Activated naive CD4-positive, alpha-beta T cell treated with anti-CD3 and anti-CD28 coated beads, Interleukin-2, amount 50 U/mL, for 72 hours (primary cell): ENCODE data around the gene PANK4. TPM values are rescaled to one million over a fixed set of nuclear protein-coding genes. Genes with fewer than 3 reads are reported as not detected.
A peak's percentile ranks its signal among the peaks of the same experiment; 100 is the strongest.
"Not testable (repeated sequence)": the region's sequence is repeated elsewhere in the genome, so short reads cannot be mapped to it uniquely, and the experiment has no call there.

Source experiments
- ATAC-seq, 2 donors: fragments of 150-1000 bp; cut with Tn5 transposase; 2 replicates each; pipeline ENCODE4 v1.10.0; 2021; ENCODE audit warnings: mild to moderate bottlenecking in 2 of 2, moderate library complexity in 2 of 2
- DNase-seq, 2 donors: peaks; one replicate each; pipeline ENCODE4 v3.0.0; 2021 to 2022; ENCODE audit warnings: low spot score in 2 of 2
- H3K27ac Mint-ChIP-seq, 2 donors: one replicate each; pipeline ENCODE4 v1.8.0; 2022; ENCODE audit warnings: mild to moderate bottlenecking in 2 of 2, mixed read lengths in 2 of 2
- H3K36me3 Mint-ChIP-seq, 2 donors: one replicate each; pipeline ENCODE4 v1.8.0; 2022; ENCODE audit warnings: mixed read lengths in 2 of 2
- H3K9me3 Mint-ChIP-seq, 2 donors: one replicate each; pipeline ENCODE4 v1.8.0; 2022; ENCODE audit warnings: mixed read lengths in 2 of 2
- total RNA-seq, 2 donors: library from RNA; stranded (reverse); gene quantifications; one replicate each; pipeline ENCODE4 v1.2.3, GENCODE V29; 2022

Gene PANK4
- 10 to 100 TPM; 45.7 to 79.7 TPM for total RNA-seq

DNA sequence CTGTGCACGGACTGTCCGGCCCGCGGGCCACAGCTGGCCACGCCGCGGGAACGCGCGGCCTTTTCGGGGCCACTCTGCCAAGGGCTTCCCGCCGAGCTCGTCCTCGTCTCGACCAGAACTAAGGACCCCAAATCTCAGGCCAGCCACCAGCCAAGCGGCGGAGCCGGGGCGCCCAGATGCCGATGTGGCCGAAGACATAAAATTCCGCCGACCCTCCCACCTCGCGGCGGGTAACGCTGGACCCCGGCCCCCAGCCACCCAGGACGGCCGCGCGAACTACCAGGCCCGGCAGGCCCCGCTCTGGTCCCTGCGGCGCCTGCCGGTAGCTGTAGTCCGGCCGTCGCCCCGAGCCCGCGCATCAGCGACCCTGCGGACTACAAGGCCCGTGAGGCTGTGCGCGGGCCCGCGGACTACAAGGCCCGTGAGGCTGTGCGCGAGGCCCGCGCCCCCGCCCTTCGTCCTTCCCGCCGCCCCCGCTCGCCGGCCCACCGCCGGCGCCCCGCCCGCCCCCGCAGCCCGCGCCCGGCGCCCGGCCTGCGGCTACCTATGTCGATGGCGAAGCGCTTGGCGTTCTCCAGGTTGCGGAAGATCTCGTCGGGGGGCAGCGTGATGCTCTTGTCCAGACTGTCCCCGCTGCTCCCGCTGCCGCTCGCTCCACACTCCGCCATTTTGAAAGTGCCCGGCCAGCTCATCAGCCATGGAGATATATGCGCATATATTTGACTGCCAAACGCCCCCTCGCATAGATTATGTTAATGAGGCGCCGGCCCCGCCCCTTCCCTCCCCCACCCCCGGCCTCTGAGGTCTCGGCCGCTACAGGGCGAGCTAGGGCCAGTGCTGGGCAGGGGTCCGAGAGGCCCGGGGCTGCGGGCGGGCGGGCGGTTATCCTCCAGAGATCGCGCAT lies at the start of gene PANK4:
TSS of gene PANK4 (minus strand) at position 677 of the 904 bp plus-strand sequence. CDS start at position 668, 9 bp downstream.
- Mint-ChIP-seq H3K27ac (peak within 1 kb of the TSS; percentile 78 to 95), H3K9me3 (no peaks in the 10 kb centered on the region), H3K36me3 (peaks cover 6 to 7% of the 10 kb centered on the region in 2 donors)
- peak; percentile 87 to 88 for DNase-seq
- ATAC-seq: peak; percentile 84 to 90

DNA sequence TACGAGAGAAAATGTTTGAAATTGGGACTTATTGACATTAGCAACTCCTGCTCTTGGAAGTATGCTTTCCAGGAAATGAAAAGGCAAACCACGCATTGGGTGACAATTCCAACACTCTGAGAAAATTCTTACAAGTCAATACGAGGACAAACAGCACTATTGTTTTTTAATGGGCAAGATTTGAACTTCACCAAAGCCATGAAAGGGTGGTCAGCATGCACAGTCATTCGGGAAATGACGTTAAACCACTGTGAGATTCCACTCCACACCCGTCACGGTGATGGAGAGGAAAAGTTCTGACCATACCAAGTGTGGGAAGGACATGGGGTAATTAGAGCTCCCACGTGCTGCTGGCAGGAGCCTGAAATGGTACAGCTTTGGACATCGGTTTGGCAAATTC lies 48.0 kb upstream of the PANK4 start:
- DNase-seq (no peak), ATAC-seq (no peak)
- Mint-ChIP-seq H3K9me3 (peaks cover 16 to 25% of the 10 kb centered on the region in 2 donors), H3K36me3 (peaks cover 20 to 33% of the 10 kb centered on the region in 2 donors), H3K27ac (no peak overlapping the region)

DNA sequence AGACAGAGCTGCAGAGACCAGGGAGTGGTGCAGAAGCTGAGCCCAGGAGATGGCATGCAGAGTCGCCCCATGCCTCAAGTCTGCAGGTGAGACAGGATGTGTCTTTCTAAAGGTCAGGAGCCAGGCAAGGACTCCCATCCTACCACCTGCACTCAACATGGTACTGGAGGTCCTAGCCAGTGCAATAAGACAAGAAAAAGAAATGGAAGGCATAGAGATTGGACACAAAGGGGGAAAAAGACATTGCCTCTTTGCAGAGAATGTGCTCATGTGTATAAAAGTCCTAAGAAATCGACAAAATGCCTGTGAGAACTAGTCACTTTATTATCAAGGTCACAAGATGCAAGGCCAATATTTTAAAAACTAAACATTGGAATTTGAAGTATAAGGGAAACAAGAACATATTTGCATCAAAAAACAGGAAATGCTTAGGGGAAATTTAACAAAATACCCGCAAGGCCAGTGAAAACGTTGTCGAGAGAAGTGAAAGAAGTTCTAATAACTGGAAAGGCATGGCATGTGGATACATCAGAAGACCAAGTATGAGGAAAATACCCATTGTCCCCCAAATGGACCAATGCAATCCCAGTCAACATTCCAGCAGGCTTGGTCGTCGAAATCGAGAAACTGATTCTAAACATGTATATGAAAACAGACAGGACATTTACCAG lies 47.0 kb upstream of the PANK4 start:
- Mint-ChIP-seq H3K36me3 (peaks cover 20 to 26% of the 10 kb centered on the region in 2 donors), H3K27ac (no peak overlapping the region), H3K9me3 (peaks cover 12 to 20% of the 10 kb centered on the region in 2 donors)
- no peak for DNase-seq
- no peak for ATAC-seq

DNA sequence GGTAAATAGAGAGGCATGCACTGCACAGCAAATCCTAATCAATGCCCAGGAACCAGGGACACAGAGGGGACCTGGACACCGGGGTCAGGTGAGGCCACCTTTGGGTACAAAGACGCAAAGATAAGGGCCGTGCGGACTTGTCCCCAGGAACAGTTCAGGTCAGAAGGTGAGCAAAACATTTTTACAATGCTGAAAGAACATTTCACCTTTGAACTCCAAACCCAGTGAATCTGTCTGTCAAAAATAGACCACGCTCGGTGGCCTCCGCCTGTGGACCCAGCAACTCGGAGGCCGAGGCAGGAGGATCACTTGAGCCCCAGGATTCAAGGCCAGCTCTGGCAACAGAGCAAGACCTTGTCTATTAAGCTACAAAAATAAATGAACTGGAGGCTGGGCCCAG lies 45.0 kb upstream of the PANK4 start:
- Mint-ChIP-seq H3K27ac (no peak overlapping the region), H3K36me3 (peaks cover 20 to 26% of the 10 kb centered on the region in 2 donors), H3K9me3 (peaks cover 12 to 20% of the 10 kb centered on the region in 2 donors)
- DNase-seq (no peak), ATAC-seq (no peak)

DNA sequence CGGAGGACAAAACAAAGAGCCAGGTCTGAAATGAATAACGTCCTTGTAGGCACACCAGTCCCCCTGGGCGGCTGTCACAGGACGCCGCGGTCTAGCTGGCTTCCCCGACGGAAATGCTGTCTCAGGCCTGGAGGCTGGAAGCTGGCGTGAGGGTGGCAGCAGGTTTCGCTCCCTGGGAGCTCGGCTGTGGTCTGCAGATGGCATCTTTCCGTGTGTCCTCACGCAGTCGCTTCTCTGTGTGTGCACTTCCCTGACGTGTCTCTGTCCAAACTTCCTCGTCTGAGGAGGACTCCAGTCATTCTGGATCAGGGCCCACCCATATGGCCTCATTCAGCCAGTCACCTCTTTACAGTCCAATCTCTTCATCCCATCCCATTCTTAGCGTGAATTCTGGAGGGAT lies 43.9 kb upstream of the PANK4 start:
- no peak for DNase-seq
- peak in 1 of 2 donors; percentile 36 for ATAC-seq
- peaks cover 12 to 20% of the 10 kb centered on the region in 2 donors for H3K9me3 Mint-ChIP-seq
- H3K36me3 Mint-ChIP-seq: peaks cover 20 to 26% of the 10 kb centered on the region in 2 donors
- H3K27ac Mint-ChIP-seq: peak overlapping the region in 1 of 2 donors; percentile 28

DNA sequence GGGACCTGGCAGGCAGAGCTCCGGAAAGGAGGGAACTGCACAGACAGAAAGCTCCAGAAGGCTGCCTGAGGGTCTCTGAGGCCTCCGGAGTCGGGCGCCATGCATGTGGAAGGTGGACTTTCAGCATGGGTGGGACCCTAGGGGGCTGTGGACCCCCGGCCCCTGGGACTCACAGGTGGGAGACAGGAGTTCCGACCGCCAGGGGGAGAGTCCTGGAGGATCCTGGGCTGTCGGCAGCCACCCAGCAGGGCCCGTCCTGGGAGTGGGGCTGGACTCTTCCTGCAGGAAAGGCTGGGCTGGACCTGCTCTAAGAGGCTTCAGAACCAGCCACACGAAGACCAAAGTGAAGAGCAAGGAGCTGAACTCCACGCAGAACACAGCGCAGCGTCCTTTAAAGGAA lies 43.3 kb upstream of the PANK4 start:
- peaks cover 20 to 25% of the 10 kb centered on the region in 2 donors for H3K36me3 Mint-ChIP-seq
- peak overlapping the region in 1 of 2 donors; percentile 28 for H3K27ac Mint-ChIP-seq
- not testable (repeated sequence) for ATAC-seq, DNase-seq
- H3K9me3 Mint-ChIP-seq: peaks cover 12 to 20% of the 10 kb centered on the region in 2 donors

DNA sequence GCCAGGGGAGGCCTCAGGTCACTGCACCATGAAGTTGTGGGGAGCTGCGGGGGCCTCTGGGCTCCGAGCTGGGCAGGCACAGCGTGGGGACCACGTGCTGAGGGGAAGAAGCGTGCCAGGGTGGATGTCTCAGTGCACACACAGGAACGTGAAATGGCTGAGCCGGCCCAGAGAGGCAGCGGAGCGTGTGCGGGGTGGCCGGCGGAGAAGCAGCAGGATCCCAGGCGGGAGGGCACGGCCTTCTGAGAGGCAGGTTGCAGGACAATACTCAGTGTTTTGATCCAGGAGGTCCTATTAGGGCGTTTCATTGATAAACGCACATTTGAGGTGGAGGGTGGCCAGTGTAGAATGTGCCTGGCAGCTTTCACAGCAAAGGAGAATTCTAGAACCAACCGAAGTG lies 42.7 kb upstream of the PANK4 start:
- peaks cover 17 to 18% of the 10 kb centered on the region in 2 donors for H3K36me3 Mint-ChIP-seq
- DNase-seq: no peak
- no peak for ATAC-seq
- peak overlapping the region in 1 of 2 donors; percentile 70 for H3K27ac Mint-ChIP-seq
- H3K9me3 Mint-ChIP-seq: peaks cover 11 to 17% of the 10 kb centered on the region in 2 donors

DNA sequence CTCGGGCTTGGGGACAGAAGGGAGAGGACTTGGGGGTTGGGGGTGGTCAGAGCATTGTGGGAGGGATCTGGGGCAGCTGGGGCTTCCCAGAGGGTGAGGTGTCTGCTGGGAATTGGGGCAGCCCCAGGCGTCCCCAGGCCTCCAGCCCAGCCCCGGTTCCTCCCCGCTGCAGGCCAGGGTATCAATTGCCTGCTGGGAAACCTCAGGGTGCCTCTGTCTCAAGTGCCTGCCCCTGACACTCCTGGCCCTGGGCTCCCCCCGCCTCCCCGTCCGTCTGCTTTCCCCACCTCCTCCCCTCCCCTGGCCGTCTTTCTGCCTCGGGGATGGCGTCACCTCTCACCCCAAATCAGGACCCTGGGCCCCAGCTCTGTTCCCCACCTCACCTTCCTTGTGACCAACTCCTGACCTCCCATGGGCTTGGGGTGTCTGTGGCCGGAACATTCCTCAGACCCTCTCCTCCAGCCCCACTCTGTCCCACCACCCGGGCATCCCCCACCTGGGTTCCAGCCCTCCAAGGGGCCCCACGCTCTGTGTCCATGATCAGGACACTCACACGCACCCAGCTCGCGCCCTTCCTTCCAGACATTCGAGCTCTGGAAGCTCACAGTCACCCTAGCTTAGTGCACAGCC lies 41.9 kb upstream of the PANK4 start:
- ATAC-seq: peak in 1 of 2 donors; percentile 23

DNA sequence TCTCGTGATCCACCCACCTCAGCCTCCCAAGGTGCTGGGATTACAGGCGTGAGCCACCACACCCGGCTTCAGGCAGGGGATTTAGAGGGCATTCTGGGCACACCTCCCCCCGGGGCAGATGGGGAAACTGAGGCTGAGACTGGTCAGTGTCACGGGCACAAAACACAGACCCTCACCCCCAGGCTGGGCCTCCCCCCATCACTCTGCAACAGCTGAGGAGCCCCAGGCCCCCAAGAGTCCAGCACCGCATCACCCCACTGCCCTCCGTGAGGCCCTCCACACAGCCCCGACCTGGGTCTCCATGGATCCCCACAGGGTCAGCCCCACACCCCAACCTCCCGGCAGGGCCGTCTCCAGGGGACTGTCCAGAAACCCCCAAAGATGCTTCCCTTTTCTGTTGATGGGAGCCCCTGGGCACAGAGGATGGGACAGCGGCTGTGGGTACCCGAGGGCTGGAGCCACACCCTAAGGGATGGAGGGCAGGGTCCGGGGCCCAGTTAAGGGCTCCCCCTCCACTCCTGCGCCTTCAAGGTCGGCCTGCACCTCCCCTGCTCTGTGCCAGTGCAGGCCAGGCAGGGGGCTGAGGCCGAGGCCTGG lies 40.8 kb upstream of the PANK4 start:
- peak overlapping the region in 1 of 2 donors; percentile 86 for H3K27ac Mint-ChIP-seq
- H3K9me3 Mint-ChIP-seq: no peaks in the 10 kb centered on the region
- no peaks in the 10 kb centered on the region for H3K36me3 Mint-ChIP-seq
- ATAC-seq (peak in 1 of 2 donors; percentile 16), DNase-seq (no peak)

More for the DNA sequence above, 41.9 kb upstream of the PANK4 start:
- DNase-seq, H3K9me3 Mint-ChIP-seq: not testable (repeated sequence)
- H3K27ac Mint-ChIP-seq: peak overlapping the region in 1 of 2 donors; percentile 70
- H3K36me3 Mint-ChIP-seq: peaks cover 9 to 11% of the 10 kb centered on the region in 2 donors

DNA sequence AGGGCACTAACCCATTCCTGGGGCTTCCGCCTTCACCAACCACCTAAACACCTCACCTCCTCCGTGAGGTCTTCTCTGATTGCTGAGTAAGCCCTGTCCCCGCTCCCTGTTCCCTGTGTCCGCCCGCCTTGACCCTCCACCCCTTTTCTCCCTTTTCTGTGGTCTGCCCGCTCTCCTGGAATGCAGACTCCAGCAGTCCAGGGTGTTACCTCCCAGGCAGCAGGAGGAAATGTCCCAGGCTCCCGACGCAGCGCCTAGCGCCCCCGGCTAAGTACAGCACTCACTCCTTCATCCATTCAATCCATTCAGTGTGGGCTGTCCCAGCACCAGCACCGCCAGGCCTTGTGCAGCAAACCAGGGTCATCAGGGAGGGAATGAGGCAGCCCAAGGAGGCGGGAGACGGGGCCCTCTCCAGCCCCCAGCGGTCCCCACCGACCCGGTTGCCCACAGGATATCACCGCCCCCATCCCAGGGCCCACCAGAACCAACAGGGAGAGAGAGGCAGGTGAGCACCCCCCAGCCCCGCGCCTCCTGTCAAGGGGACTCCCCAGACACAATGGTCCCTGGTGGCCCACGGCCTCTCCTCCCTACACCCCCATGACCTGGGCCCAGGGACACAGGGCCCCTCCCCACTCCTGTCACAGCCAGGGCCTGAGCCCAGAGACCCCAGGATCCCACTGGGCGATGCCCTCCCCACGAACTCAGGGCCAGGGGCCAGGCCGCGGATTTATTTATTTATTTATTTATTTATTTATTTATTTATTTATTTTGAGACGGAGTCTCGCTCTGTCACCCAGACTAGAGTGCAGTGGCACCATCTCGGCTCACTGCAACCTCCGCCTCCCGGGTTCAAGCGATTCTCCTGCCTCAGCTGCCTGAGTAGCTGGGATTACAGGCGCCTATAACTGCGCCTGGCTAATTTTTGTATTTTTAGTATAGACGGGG lies 40.0 kb upstream of the PANK4 start:
- no peak for DNase-seq
- Mint-ChIP-seq H3K9me3 (no peaks in the 10 kb centered on the region), H3K36me3 (no peaks in the 10 kb centered on the region)

DNA sequence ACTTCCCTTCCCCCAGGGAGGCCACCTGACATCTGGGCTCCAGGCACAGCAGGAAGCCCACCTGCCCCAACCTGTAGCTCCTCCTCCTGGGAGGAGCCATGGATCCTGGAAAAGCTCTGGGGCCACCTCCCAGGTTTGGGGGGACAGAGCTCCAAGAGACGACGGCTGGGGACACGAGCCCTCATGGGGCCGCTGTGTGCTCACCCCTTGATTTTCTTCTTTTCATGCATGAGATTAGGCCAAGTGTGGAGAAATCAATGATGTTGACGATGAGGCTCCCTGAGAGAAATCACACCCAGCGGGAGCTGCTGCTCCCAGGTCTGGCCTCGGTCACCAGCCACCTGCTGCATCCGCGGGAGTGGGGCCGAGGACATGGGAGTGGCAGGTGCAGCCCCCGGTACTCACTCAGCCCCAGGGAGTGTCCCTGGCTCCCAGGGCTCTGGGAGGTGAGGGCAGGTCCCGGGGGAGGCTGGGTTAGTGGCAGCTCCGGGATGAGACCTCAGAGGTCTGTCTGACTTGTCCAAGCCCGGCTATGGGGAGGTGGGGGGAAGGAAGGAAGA lies 38.5 kb upstream of the PANK4 start:
- DNase-seq: no peak

More for the DNA sequence above, 40.0 kb upstream of the PANK4 start:
- no peak overlapping the region for H3K27ac Mint-ChIP-seq
- ATAC-seq: peak in 1 of 2 donors; percentile 9

DNA sequence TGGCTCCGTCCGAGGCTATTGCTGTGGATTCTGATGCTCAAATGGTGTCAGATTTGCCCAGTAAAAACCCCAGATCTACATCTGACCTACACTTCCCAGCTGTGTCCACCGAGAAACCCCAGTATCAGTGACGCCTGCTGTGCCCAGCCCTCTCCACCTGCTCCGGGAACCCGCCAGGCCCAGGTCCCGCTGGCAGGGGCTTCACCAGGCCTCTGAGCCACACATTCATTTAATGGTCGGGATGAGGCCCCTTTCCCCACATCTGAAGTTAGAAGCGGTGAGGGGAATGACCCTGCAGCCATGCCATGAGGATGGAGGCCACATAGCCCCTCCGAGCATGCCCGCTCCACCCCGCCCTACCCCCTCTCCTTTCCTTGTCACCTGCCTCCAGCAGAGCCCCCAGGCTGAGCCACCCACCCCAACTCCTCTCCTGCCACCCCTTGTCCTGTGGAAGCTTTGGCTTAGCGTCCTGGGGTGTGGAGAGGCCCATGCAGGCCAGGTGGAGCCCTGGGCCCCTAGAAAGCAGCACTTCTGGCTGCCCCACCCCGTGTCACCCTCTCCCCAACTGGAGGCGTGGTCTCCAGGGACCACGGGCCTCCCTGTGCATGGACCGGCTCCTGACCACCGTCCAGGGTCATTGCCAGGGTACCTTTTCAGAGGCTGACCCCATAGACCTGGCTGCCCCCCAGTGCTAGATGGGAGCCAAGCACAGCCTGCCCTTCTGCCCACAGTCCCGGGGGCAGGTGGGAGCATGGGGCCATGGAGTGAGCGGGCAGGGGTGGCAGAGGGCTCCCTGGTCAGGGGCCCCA lies 37.8 kb upstream of the PANK4 start:
- Mint-ChIP-seq H3K36me3 (no peaks in the 10 kb centered on the region), H3K9me3 (no peaks in the 10 kb centered on the region), H3K27ac (peak overlapping the region in 1 of 2 donors; percentile 78)
- DNase-seq: no peak
- no peak for ATAC-seq

More for the DNA sequence above, 38.5 kb upstream of the PANK4 start:
- Mint-ChIP-seq H3K9me3 (no peaks in the 10 kb centered on the region), H3K36me3 (no peaks in the 10 kb centered on the region), H3K27ac (peak overlapping the region in 1 of 2 donors; percentile 78)
- ATAC-seq: no peak

DNA sequence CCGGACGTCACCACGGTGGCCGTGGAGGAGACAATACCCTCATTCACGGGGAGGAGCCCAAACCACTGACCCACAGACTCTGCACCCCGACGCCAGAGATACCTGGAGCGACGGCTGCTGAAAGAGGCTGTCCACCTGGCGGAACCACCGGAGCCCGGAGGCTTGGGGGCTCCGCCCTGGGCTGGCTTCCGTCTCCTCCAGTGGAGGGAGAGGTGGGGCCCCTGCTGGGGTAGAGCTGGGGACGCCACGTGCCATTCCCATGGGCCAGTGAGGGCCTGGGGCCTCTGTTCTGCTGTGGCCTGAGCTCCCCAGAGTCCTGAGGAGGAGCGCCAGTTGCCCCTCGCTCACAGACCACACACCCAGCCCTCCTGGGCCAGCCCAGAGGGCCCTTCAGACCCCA lies 36.8 kb upstream of the PANK4 start:
- DNase-seq: no peak
- H3K9me3 Mint-ChIP-seq: no peaks in the 10 kb centered on the region
- no peak for ATAC-seq
- H3K27ac Mint-ChIP-seq: peak overlapping the region in 1 of 2 donors; percentile 78
- no peaks in the 10 kb centered on the region for H3K36me3 Mint-ChIP-seq
